GM19463 (cell line): Measurements from ENCODE around the gene IL17F.
"Not testable (repeated sequence)": the region's sequence is repeated elsewhere in the genome, so short reads cannot be mapped to it uniquely, and the experiment has no call there.

Experiments
- ATAC-seq: cut with Tn5 transposase; IDR thresholded peaks from one replicate; pipeline ENCODE4 v1.9.1; 2021; ENCODE audit warnings: mild to moderate bottlenecking, moderate library complexity; ENCODE audit not compliant: unreplicated experiment

IL17F gene

DNA sequence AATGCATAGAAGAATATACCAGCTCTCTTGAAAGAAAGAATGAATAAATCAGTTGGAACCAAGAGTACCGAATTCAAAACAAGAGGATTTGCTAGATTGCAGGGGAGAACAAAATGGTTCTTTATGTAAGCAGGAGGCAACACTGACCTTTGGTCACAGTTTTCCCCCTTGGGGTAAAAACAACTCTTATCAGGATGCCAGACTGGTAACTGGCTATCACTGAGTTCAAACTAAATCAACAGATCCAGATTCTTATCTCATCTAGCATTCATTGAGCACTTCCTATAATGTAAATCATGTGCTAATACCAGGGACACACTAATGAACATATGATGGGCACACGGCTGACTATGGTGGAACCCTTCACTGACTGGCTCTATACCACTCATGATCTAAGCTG lies 4.8 kb upstream of the IL17F start:
- ATAC-seq: no peak

- no peak for ATAC-seq
These were observed 1.1 kb upstream of the IL17F start for GRCh38 chr6:52245425-52245824.

DNA sequence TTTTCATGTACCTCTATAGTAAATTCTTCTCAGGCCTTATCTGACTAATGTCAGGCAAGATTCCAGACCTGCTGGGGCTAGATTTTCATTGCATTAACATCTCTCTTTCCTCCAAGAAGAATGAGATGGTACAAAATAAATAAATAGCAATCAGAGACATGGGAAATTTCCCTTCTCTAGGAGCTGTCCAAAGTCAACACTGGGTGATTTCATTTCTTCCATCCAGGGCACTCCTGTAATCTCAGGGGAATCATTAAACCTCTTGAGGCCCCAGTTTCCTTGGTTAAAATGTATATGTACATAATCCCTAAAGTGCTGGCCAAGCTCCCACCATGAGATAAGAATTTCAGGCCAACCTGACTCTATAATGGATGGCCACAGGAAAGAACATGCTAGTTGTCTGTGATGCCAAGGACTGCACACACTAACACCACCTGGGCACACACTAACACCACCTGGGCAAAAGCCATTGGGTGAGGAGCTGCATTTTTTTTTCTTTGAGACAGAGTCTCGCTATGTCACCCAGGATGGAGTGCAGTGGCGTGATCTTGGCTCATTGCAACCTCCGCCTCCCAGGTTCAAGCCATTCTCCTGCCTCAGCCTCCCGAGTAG lies 912 bp downstream of the IL17F start:
- ATAC-seq: no peak

- ATAC-seq: no peak
These were observed 2.5 kb downstream of the IL17F start for GRCh38 chr6:52241819-52242218.

GRCh38 chr6:52233975-52234823 lies 10.1 kb downstream of the IL17F start:
- peak; percentile 82 for ATAC-seq

DNA sequence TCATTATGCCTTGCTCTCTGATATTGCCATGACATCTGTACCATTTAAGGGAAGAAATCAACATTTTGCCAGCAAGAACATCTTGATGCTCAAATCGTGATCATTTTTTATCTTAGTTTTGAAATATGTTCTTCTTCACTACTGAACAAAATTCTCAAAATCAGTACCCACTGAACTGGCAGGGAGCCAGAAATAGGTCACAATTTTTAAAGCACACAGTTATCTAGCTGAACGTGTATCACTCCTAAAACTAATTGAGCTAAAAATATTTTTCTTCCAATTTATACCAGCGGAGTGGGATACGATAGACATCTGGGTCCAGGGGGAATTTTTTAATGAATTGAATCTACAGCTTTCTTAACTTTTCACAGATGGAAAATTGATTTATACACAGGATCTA lies 11.3 kb downstream of the IL17F start:
- ATAC-seq: no peak

DNA sequence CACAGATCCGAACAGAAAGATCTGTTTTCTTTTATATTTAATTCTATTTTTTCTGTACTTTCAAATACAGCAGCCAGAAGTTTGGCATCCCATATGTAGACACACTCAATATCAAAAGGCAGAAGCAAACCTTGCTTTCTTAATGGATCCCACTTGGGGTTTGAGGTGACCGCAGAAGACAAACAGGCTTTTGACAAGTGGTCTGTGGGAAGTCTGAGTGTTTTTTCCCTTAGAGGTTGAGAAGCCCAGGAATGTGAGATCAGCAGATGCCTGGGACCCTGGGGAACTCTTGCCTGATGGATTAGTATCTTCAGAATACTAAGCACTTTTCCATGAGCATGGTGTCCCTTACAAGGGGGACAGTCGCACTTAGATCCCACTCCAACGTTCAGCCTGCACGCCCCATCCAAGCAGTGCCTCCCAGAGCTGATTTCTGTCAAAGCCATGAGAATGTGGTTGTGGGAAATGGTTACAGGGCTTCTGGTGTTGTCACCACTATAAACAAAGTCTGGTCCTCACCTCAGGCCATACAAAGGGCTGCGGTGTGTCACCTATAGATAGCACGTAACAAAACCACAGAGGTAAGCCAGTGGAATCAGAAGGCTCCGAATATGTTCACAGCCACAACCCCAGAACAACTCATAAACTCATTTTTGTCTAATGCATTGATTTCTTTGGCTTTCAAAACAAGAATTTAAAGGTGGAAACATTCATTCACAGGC lies 12.7 kb downstream of the IL17F start:
- no peak for ATAC-seq

GRCh38 chr6:52230685-52231084 lies 13.6 kb downstream of the IL17F start:
- no peak for ATAC-seq

- peak; percentile 100 for ATAC-seq
These were observed 16.8 kb downstream of the IL17F start for GRCh38 chr6:52227495-52227894.

DNA sequence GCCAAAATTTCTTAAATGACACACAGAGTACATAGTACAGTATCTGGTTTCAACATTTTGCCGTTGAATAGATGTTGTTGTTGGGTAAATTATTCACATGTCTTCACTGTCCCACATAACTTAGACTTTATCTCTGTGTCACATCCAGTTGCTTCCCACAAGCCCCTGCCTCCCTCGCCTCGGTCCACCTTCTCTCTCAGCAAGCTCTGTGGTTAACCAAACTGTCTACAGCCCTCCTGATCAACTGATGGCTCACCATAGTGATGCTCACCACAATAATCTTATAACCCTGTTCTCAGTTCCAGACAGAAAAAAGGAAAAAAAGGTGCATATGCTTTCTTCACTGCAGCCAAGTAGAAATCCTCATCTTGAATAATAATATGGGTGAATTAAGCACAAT lies 23.0 kb downstream of the IL17F start:
- peak; percentile 80 for ATAC-seq

GRCh38 chr6:52217761-52218160 lies 26.5 kb downstream of the IL17F start:
- no peak for ATAC-seq

DNA sequence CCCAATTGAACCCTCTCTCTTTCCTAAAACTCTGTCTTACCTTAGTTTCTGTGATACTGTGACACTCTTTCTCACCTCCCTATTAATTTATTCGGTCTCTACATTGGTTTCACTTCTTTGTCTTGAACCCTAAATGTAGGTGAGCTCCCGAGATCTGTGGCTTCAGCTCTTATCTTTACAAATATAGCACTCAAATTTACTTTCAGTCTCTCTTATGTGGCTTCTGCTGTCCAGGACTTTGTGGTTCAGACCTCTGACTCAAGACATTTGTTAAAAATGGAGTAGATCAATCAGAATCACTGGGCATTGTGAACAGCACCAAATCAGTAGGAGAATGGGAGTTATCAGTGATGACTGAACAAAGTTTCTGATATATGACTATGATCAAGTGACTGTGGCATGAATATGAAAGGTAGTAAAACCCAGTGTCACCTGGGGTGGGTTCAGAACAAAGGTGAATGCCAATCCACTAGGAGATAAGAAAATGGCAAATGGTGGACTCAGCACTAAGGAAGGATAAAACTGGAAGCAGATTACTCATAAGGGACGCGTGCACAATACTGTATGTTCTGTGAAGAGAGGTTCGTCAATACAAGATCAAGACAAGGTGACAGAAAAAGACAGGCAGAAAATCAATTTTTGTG lies 27.2 kb downstream of the IL17F start:
- no peak for ATAC-seq

DNA sequence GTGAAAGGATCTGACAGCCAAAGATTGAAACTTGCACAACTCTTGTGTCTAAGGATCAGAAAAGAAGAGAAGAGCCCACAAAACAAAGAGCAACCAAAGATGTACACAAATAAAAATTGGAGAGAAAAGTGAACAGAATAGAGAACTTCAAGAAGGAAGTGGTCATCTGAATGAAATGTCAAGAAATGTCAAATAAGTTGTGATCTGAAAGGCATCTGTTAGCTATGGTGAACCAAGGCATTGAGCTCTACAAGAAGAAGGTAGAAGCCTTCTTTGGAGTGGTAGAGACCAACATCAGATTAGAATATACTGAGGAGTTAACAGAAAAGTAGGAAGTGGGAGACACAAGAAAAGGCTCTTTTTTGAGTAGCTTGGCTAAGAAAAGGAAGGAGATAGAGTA lies 28.5 kb downstream of the IL17F start:
- ATAC-seq: no peak

GRCh38 chr6:52213127-52213526 lies 31.2 kb downstream of the IL17F start:
- no peak for ATAC-seq

DNA sequence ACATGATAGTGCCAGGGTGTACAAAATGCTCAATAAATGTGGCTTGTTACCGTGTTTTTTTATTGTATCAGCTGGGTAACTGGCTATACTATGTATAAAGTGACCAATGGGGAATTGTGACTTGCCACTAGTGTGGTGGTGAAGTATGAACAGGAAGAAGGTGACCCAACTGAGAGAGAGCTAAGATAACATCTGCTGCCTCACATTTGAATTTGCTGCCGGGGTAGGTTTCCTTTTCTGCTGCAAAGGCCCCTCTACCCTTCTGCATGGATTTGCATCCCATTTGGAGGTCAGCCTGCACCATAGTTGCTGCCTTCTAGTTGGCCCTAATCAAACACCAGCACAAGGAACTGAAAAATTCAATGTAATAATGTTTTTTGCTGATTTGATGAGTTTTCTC lies 34.1 kb downstream of the IL17F start:
- ATAC-seq: no peak

- ATAC-seq: no peak
These were observed 34.5 kb downstream of the IL17F start for GRCh38 chr6:52209770-52210169.

GRCh38 chr6:52208612-52209011 lies 35.7 kb downstream of the IL17F start:
- no peak for ATAC-seq

GRCh38 chr6:52207066-52207465 lies 37.2 kb downstream of the IL17F start:
- no peak for ATAC-seq

DNA sequence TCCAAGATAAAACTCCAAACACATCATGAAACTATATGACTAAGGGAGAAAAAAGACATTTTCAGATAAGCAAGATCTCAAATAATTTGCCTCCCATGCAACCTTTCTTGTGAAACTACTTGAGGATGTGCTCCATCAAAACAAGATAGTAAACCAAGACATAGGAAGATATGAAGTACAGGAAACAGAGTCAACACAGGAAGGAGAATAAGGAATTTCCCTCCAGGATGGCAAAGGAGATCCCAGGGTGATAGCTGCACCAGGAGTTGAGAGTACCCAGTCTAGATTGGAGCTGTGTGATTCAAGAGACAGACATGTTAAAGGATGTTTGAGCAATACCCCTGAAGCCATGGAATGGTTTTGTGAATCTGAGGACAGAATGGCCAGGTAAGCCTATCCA lies 42.8 kb downstream of the IL17F start:
- ATAC-seq: no peak

- no peak for ATAC-seq
These were observed 43.3 kb downstream of the IL17F start for GRCh38 chr6:52201046-52201445.

DNA sequence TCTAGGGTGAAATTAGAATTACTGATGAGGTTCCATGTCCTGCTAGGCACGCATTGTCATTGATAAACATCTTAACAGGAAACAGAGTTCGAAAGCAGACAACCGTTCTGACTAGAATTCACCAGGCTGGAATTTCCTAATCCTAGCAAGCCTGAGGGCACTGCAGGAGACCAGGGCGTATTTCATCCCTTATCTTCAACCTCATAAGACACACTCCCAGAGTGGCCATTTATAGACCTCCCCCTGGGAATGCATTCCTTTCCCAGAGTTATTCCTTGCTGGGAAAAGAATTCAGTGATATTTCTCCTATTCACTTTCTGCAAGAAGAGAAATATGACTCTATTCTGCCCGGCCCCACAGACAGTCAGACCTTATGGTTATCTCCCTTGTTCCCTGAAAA lies 44.2 kb downstream of the IL17F start:
- ATAC-seq: not testable (repeated sequence)
